Psoas muscle (tissue), 8 donors: Measurements from ENCODE around the gene MAL. TPM values are rescaled to one million over a fixed set of nuclear protein-coding genes. Genes with fewer than 3 reads are reported as not detected.

ENCODE experiments used
- ATAC-seq, 4 donors: fragments of 200-7000 bp; cut with Tn5 transposase; one replicate each; pipeline ENCODE4 v1.9.1; 2020; ENCODE audit warnings: moderate library complexity in 3 of 4, mild to moderate bottlenecking in 2 of 4
- DNase-seq, 2 donors: peaks; one replicate each; pipeline ENCODE4 v3.0.0-alpha.2; 2020
- H3K27ac ChIP-seq: fragments of 200-600 bp; one replicate; pipeline ENCODE4 v1.8.0; 2022
- H3K27me3 ChIP-seq, 3 donors: fragments of 200-600 bp in 1 of 3; one replicate each; pipeline versions ENCODE4 v1.6.1 to v1.8.0; 2013 to 2022; ENCODE audit warnings: low read length in 2 of 3, mild to moderate bottlenecking in 2 of 3, moderate library complexity in 1 of 3; ENCODE audit not compliant: insufficient read depth in 3 of 3
- H3K36me3 ChIP-seq, 2 donors: fragments of 200-600 bp in 1 of 2; one replicate each; pipeline versions ENCODE4 v1.6.1 to v1.8.0; 2013 to 2022; ENCODE audit warnings: low read depth in 1 of 2, mild to moderate bottlenecking in 1 of 2, moderate library complexity in 1 of 2; ENCODE audit not compliant: insufficient read depth in 1 of 2
- H3K4me1 ChIP-seq: fragments of 200-600 bp; one replicate; pipeline ENCODE4 v1.8.0; 2022
- H3K4me3 ChIP-seq: fragments of 200-600 bp; one replicate; pipeline ENCODE4 v1.8.0; 2022; ENCODE audit warnings: mild to moderate bottlenecking
- H3K9me3 ChIP-seq: fragments of 200-600 bp; one replicate; pipeline ENCODE4 v1.8.0; 2022
- WGBS, 3 donors: extraction: QIAGEN DNeasy Blood & Tissue Kit; methylation state at CpG; one replicate each; pipeline versions ENCODE4 v1.1.6 to v1.1.7; 2013; 5-methylcytosine and 5-hydroxymethylcytosine counted together
- intact Hi-C, 2 donors: fragments of 100-400 bp; cut with DNase I; formaldehyde crosslinking; loops; one replicate each; pipeline versions ENCODE4 v1.11.0 to v1.14.2; 2022
- polyA plus RNA-seq, 3 donors: library from polyadenylated mRNA; stranded (reverse); fragments of 200-250 nt; gene quantifications; one replicate each; pipeline ENCODE4 v1.2.3, GENCODE V29; 2013
- total RNA-seq, 4 donors: library from RNA; stranded (reverse); fragmentation: NEBNext Ultra II Directional in 2 of 4; extraction: Animal tissue kit (Norgen Biotek cat#: 25700) in 2 of 4; gene quantifications; one replicate each; pipeline versions ENCODE4 v1.2.1 to v1.2.4, GENCODE V29; 2021 to 2023
- TF ChIP-seq, protein P1 (sequence below): fragments of 200-600 bp; IDR thresholded peaks from one replicate; pipeline ENCODE4 v1.8.0; 2022; ENCODE audit warnings: antibody characterized with exemption
- donor health status: healthy with polysubstance abuse.
- donor health status: DM: no; HTN: no; CAD: no; lungs with moderate emphysema.
- donor health status: Bipolar disorder and iron deficiency.
- donor health status: healthy.
- donor health status: DM: yes; HTN: yes; CAD: no.
- donor health status: DM: no; HTN: no; CAD: no.
- donor health status: DM: no; HTN: no; CAD: no.
- donor health status: DM: yes; HTN: yes; CAD: no.

MAL gene
- total and polyA plus RNA-seq, 7 donors: 0.53 to 1.5 (median 0.93) TPM; not detected in 1

DNA sequence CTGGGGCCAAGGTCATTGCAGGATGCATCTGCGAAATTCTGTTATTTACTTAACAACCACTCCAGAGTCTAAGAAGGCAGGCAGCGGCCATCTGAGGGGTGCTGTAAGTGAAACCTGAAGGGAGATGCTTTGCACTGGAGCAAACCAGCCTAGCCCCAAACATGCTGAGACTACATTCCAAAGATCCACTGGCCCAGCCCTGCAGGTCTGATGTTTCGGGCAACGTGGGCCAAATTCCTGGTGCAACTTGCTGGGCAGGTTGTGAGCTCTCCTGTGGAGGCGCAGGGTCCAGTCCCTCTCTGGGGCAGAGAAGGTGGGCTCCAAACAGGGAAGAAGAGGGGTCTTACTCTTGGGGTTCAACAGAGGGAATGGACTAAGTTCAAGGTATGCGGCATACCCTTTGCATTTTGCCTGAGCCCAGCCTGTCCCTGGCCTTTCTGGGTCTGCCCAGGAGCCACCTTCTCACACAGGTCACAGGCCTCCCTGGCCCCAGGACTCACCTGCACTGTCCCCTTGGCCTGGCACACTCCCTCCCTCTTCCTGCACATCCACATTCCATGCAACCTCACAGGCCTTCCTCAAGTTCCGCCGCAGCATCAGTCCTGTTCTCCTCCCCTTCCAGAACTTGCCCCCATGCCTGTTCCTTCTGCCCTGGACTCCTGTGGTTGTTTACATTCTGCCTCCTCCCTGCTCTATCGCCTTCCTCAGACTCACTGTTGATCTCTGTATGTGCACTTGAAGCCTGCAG lies 5.1 kb upstream of the MAL start:
- Histone ChIP-seq H3K9me3 (no peaks in the 10 kb centered on the region), H3K27me3 (peaks cover 0 to 37% (median 8%) of the 10 kb centered on the region in 3 donors), H3K4me1 (peaks cover 4% of the 10 kb centered on the region), H3K4me3 (no peak overlapping the region), H3K27ac (no peak overlapping the region), H3K36me3 (no peaks in the 10 kb centered on the region)
- WGBS, 3 donors: 90 to 92% (median 90%) methylated on average over 9 of the region's 9 CpGs
- intact Hi-C loops: no loop called here
- TF ChIP-seq, protein P1, sequence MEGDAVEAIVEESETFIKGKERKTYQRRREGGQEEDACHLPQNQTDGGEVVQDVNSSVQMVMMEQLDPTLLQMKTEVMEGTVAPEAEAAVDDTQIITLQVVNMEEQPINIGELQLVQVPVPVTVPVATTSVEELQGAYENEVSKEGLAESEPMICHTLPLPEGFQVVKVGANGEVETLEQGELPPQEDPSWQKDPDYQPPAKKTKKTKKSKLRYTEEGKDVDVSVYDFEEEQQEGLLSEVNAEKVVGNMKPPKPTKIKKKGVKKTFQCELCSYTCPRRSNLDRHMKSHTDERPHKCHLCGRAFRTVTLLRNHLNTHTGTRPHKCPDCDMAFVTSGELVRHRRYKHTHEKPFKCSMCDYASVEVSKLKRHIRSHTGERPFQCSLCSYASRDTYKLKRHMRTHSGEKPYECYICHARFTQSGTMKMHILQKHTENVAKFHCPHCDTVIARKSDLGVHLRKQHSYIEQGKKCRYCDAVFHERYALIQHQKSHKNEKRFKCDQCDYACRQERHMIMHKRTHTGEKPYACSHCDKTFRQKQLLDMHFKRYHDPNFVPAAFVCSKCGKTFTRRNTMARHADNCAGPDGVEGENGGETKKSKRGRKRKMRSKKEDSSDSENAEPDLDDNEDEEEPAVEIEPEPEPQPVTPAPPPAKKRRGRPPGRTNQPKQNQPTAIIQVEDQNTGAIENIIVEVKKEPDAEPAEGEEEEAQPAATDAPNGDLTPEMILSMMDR: no peak
- no peak for DNase-seq
- ATAC-seq: no peak

DNA sequence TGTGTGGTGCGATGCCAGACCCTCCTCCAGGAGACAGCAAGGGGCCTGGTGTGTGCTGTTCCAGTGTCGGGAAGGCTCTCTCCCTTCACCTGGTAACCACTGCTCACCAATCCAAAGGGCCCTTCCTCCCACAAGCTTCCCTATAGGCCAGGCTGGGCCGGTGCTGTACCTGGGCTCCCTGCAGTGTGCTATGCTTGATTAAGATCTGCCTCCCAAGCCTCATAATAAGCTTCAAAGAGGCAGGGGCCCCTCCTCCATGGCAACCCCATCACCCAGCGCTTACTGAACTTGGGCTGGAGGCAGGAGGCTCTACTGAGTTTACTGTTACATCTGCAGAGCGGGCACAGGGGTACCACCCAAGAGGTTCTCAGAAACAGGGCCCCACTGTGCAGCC lies 4.5 kb upstream of the MAL start:
- no peak for DNase-seq
- H3K27me3 ChIP-seq: peaks cover 0 to 42% (median 11%) of the 10 kb centered on the region in 3 donors

GRCh38 chr2:95021847-95022246 lies 3.7 kb upstream of the MAL start:
- H3K4me1 ChIP-seq: peaks cover 4% of the 10 kb centered on the region
- no peaks in the 10 kb centered on the region for H3K9me3 ChIP-seq
- ATAC-seq (no peak), DNase-seq (no peak)
- TF ChIP-seq, protein P1: no peak
- H3K27me3 ChIP-seq: peaks cover 0 to 51% (median 14%) of the 10 kb centered on the region in 3 donors
- WGBS, 3 donors: 68 to 72% (median 69%) methylated on average over 4 of the region's 4 CpGs
- no peak overlapping the region for H3K4me3 ChIP-seq
- intact Hi-C loops: loop anchor here in 1 of 2 donors (2.0 kb wide), 1 partner anchor 93 kb away; no protein-coding TSS in a partner anchor
- H3K36me3 ChIP-seq: no peaks in the 10 kb centered on the region
- no peak overlapping the region for H3K27ac ChIP-seq

More for the DNA sequence above, 4.5 kb upstream of the MAL start:
- 85 to 89% (median 87%) methylated on average over 5 of the region's 5 CpGs for WGBS, 3 donors
- Histone ChIP-seq H3K4me3 (no peak overlapping the region), H3K9me3 (no peaks in the 10 kb centered on the region), H3K4me1 (peaks cover 4% of the 10 kb centered on the region), H3K36me3 (no peaks in the 10 kb centered on the region), H3K27ac (no peak overlapping the region)
- TF ChIP-seq, protein P1: no peak
- intact Hi-C loops: no loop called here
- no peak for ATAC-seq

DNA sequence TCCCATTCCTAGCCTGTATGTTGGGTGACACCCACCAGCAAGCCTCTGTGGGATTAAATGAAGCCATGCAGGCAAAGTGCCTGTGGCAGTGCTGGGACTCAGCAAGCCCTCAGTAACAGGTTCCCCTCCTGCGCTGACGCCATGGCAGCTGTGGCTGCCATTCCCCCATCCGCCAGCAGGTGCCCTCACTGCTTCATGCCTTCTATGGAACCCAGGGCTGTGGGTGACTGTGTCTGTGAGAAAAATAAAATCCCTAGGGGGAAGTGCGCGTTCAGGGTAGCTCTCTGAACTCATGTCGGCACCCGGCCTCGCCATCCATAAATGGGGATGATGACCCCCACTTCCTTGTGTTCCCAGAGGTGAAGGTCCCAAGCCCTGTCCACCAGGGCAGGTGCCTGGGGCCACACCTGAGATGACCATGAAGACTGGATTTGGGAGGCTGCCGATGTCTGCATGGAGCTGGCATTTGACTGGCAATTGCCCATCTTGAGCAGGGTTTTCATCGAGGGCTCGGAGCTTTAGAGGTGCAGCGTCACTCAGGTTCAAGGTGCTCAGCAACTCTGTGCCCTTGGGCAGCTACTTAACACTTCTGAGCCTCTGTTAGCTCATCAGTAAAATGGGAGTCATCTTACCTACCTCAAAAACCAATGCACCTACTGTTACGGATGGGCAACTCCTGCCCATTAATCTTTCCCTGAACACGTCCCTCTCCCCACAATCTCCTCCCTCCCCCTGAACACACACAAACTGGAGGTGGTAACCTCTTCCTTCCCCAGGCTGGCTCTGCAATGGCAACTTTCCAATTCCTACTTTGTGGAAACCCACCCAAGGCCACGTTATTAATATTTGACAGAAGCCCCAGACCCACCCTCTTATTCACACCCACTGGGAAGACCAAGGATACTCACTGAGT lies 2.9 kb upstream of the MAL start:
- DNase-seq (peak; percentile 47 to 66), ATAC-seq (peak; percentile 61 to 81 (median 79))
- Histone ChIP-seq H3K36me3 (no peaks in the 10 kb centered on the region), H3K4me3 (no peak overlapping the region), H3K27me3 (peaks cover 0 to 58% (median 20%) of the 10 kb centered on the region in 3 donors), H3K9me3 (no peaks in the 10 kb centered on the region), H3K27ac (no peak overlapping the region), H3K4me1 (peaks cover 4% of the 10 kb centered on the region)
- WGBS, 3 donors: 24 to 33% (median 26%) methylated on average over 15 of the region's 15 CpGs
- TF ChIP-seq, protein P1: peak; percentile 80
- intact Hi-C loops: loop anchor here in 1 of 2 donors (2.0 kb wide), 1 partner anchor 92 kb away; no protein-coding TSS in a partner anchor
